Epithelial cell of proximal tubule (primary cell): ENCODE data around the gene TMEM131. TPM values are rescaled to one million over a fixed set of nuclear protein-coding genes. Genes with fewer than 3 reads are reported as not detected.
"Not testable (repeated sequence)": the region's sequence is repeated elsewhere in the genome, so short reads cannot be mapped to it uniquely, and the experiment has no call there.

Experiments
- DNase-seq: peaks from one replicate; pipeline ENCODE4 v3.0.0-alpha.2; 2011; ENCODE audit warnings: low read depth
- H3K4me3 ChIP-seq: 2 replicates; pipeline ENCODE4 v1.5.1; 2011; ENCODE audit warnings: low read depth, mild to moderate bottlenecking, low read length
- CTCF ChIP-seq: conservative IDR thresholded peaks from 2 replicates; pipeline ENCODE4 v1.5.1; 2012; ENCODE audit warnings: low read depth, mild to moderate bottlenecking, low read length
- total RNA-seq: library from RNA; depleted of rRNA; stranded (reverse); fragments of >200 nt; gene quantifications from 2 replicates; pipeline ENCODE4 v1.2.3, GENCODE V29; 2015

Gene TMEM131
- total RNA-seq, 1 donor from 2014 or later = 16.0 TPM

- TF ChIP-seq CTCF = no peak
- no peak overlapping the region for H3K4me3 ChIP-seq
- no peak for DNase-seq
Measured at GRCh38 chr2:98028101-98028561, 32.4 kb upstream of the TMEM131 start.

DNA sequence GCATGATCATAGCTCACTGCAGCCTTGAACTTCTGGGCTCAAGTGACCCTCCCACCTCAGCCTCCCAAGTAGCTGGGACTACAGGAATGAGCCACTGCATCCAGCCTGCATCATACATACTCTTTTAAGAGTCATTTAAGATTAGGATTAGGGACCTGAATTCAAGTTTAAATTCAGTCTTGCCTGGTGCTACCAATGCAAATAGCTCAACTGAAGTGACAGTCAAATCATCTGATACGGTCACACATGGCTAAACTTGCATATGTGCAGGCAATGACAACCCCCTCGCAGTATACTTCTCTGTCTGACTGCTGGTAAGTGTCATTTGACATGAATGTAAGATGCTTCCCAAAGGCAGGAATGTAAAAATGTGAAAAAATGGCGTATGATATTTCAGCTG, 31.8 kb upstream of the TMEM131 start:
- H3K4me3 ChIP-seq = no peak overlapping the region
- no peak for DNase-seq
- TF ChIP-seq CTCF = no peak

- TF ChIP-seq CTCF = no peak
- DNase-seq = no peak
Measured at GRCh38 chr2:98026927-98027522, 31.3 kb upstream of the TMEM131 start.

DNA sequence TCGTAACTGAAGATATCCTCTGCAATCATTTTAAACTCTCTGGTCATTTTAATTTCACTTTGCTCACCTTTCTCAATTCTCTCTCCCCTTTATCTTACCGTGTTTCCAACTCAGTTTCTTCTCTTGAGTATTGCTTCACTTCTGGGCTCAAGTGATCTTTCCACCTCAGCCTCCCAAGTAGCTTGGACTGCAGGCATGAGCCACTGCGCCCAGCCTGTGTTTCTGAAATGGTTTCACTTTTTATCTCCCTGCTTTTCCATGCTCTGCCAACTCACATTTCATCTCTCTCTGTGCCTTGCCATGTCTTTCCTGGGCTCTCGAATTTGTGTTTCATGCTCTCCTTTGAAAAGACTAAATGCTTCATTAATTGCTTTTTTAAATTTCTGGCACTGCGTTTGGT, 30.5 kb upstream of the TMEM131 start:
- no peak overlapping the region for H3K4me3 ChIP-seq
- TF ChIP-seq CTCF = no peak
- no peak for DNase-seq

More at GRCh38 chr2:98026927-98027522, 31.3 kb upstream of the TMEM131 start:
- no peak overlapping the region for H3K4me3 ChIP-seq

DNA sequence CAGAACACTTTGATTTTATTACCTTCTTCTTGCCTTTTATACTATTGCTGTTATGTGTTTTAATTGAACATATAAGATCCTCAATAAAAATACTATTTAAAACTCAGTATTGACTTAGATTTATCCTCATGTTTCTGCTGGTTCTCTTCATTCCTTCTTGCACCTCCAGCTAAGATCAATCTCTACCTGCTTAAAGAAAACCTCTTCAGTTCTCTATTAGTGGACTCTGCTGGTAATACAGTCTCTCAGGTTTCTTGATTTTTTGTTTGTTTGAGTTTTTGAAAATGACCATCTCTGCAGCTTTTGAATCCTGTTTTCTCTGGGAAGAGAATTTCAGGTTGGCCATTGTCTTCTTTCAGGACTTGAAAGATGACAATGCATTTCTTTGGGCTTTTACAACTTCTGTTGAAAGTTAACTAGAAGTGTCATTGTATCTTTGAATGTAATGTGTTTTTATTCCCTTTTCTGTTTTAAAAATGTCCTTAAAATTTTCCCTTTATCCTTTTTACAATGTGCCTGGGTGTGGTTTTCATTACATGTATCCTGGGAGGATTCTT, 29.8 kb upstream of the TMEM131 start:
- no peak for DNase-seq
- no peak overlapping the region for H3K4me3 ChIP-seq
- TF ChIP-seq CTCF = peak; percentile 37

DNA sequence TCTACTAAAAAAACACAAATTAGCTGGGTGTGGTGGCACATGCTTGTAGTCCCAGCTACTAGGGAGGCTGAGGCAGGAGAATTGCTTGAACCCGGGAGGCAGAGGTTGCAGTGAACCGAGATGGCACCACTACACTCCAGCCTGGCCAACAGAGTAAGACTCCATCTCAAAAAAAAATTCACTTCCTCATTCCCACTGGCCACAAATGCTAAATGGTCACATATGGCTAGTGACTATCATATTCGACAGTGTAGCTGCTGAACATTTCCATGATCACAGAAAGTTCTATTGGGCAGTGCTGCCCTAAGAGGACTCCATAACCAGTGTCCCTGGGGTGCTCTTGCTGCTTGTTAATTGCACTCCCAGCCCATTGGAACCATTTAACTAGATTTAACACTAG, 26.3 kb upstream of the TMEM131 start:
- DNase-seq = not testable (repeated sequence)

DNA sequence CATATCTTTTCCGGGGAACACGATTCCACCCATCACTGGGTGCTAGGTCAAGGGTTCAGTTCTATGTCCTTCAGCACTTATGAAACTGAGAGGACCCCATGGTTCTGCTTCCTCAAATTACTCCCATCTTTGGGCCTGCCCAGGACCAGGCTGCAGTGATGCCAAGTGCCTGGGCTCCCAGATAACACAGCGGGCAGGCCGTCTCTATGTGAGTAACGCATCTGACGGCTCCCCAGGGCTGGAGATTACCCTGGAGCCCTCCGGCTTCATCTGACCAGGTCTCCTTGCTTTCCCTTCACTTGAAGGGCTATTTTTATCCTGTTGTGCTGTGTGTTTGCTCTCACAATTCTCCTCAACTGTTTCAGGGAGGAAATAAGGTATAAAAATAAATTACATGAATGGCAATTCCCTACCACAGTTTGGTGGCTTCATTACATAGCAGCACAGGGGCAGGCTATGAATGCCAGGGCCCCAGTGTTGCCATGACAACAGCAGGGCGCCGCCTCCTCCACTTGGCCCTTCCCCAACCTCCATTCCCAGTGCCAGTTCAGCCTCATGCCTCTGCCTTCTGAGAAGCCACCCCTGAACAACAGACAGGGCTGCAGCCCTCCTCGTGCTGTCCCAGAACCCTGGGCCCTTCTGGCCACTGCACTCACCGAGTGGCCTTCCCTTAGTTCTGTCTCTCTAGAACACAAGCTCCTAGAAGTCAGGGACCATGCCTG, 25.4 kb upstream of the TMEM131 start:
- no peak overlapping the region for H3K4me3 ChIP-seq
- no peak for DNase-seq
- no peak for TF ChIP-seq CTCF

More for the DNA sequence above, 26.3 kb upstream of the TMEM131 start:
- H3K4me3 ChIP-seq = not testable (repeated sequence)
